CD4-positive, alpha-beta T cell (primary cell): Measurements from ENCODE around the gene TNNT2. TPM values are rescaled to one million over a fixed set of nuclear protein-coding genes. Genes with fewer than 3 reads are reported as not detected.

Experiments used
- ATAC-seq: fragments of 200-7000 bp; cut with Tn5 transposase; one replicate; pipeline ENCODE4 v1.10.0; 2022; ENCODE audit warnings: mild to moderate bottlenecking; ENCODE audit not compliant: poor library complexity
- CTCF ChIA-PET: fragments of 350-600 bp; sonication (Branson Sonifier 250); formaldehyde crosslinking; loops from one replicate; lab custom pipeline; 2021; ENCODE audit warnings: antibody characterized with exemption, inconsistent platforms; lab: Charles Lee
- POLR2A ChIA-PET: fragments of 350-600 bp; sonication (Branson Sonifier 250); formaldehyde crosslinking; loops from one replicate; lab custom pipeline; 2021; ENCODE audit warnings: antibody characterized with exemption, inconsistent platforms; lab: Charles Lee
- DNase-seq, 14 experiments: peaks; one replicate each; pipeline ENCODE4 v3.0.0-alpha.2; 2013 to 2020; ENCODE audit warnings: mixed read lengths in 2 of 14
- H3K27ac ChIP-seq, 2 donors: one replicate each; pipeline versions ENCODE4 v1.5.1 to v1.7.0; 2013; ENCODE audit warnings: low read length in 2 of 2, low read depth in 1 of 2, mild to moderate bottlenecking in 1 of 2
- H3K27me3 ChIP-seq, 2 experiments: 1 replicate in 1 of 2; 2 replicates in 1 of 2; pipeline versions ENCODE4 v1.6.1 to v1.7.0; 2013; ENCODE audit warnings: low read length in 2 of 2, control low read depth in 1 of 2, mild to moderate bottlenecking in 1 of 2, moderate library complexity in 1 of 2; ENCODE audit not compliant: insufficient read depth in 2 of 2, control insufficient read depth in 1 of 2
- H3K36me3 ChIP-seq: one replicate; pipeline ENCODE4 v1.6.1; 2013; ENCODE audit warnings: low read length, control low read depth; ENCODE audit not compliant: insufficient read depth
- H3K4me1 ChIP-seq: one replicate; pipeline ENCODE4 v1.6.1; 2013; ENCODE audit warnings: low read length, control low read depth; ENCODE audit not compliant: insufficient read depth
- H3K4me3 ChIP-seq: one replicate; pipeline ENCODE4 v1.5.1; 2013; ENCODE audit warnings: mild to moderate bottlenecking, low read length, moderate library complexity
- H3K9me3 ChIP-seq, 2 experiments: 1 replicate in 1 of 2; 2 replicates in 1 of 2; pipeline versions ENCODE4 v1.6.1 to v1.7.0; 2013; ENCODE audit warnings: low read length in 2 of 2, mild to moderate bottlenecking in 2 of 2, control low read depth in 1 of 2, moderate library complexity in 1 of 2; ENCODE audit not compliant: control insufficient read depth in 1 of 2, insufficient read depth in 1 of 2
- H3K27ac Mint-ChIP-seq: one replicate; pipeline ENCODE4 v1.8.0; 2020; ENCODE audit warnings: mixed read lengths
- H3K27me3 Mint-ChIP-seq: one replicate; pipeline ENCODE4 v1.8.0; 2021; ENCODE audit warnings: mixed read lengths
- H3K36me3 Mint-ChIP-seq: one replicate; pipeline ENCODE4 v1.8.0; 2021; ENCODE audit warnings: low read depth, mixed read lengths
- H3K4me1 Mint-ChIP-seq: one replicate; pipeline ENCODE4 v1.8.0; 2021; ENCODE audit warnings: low read depth, mixed read lengths
- H3K4me3 Mint-ChIP-seq: one replicate; pipeline ENCODE4 v1.8.0; 2020; ENCODE audit warnings: mild to moderate bottlenecking, mixed read lengths
- H3K9me3 Mint-ChIP-seq: one replicate; pipeline ENCODE4 v1.8.0; 2020; ENCODE audit warnings: mixed read lengths
- CTCF ChIP-seq: fragments of 200-600 bp; IDR thresholded peaks from one replicate; pipeline ENCODE4 v1.8.0; 2022; ENCODE audit warnings: antibody characterized with exemption, mild to moderate bottlenecking
- intact Hi-C, 2 experiments: fragments of 100-400 bp; cut with DNase I in 1 of 2; cut with micrococcal nuclease in 1 of 2; formaldehyde crosslinking; loops; one replicate each; pipeline versions ENCODE4 v1.15.1 to v1.9.0; 2023 to 2025; cut with DNase I, micrococcal nuclease
- total RNA-seq, 174 experiments: library from RNA in 2 of 174; stranded (reverse) in 2 of 174; gene quantifications; one replicate each; pipeline ENCODE4 v1.2.3 and lab custom pipeline; 2021 to 2026

The TNNT2 gene
- total RNA-seq, 2 experiments from 2014 or later = not detected

- Histone ChIP-seq H3K27me3 (peaks cover 2 to 5% of the 10 kb centered on the region in 2 experiments), H3K27ac (no peak overlapping the region), H3K9me3 (peaks cover 0 to 4% of the 10 kb centered on the region in 2 experiments), H3K4me1 (no peaks in the 10 kb centered on the region), H3K36me3 (no peaks in the 10 kb centered on the region), H3K4me3 (no peak overlapping the region)
- H3K9me3 Mint-ChIP-seq = no peaks in the 10 kb centered on the region
- TF ChIP-seq CTCF = no peak
- no peaks in the 10 kb centered on the region for H3K4me1 Mint-ChIP-seq
- H3K27me3 Mint-ChIP-seq = peaks cover 26% of the 10 kb centered on the region
- no peaks in the 10 kb centered on the region for H3K36me3 Mint-ChIP-seq
- intact Hi-C loops = no loop called here
- ChIA-PET POLR2A (no interaction called here), CTCF (no interaction called here)
- no peak overlapping the region for H3K27ac Mint-ChIP-seq
- ATAC-seq (no peak), DNase-seq (no peak)
- no peak overlapping the region for H3K4me3 Mint-ChIP-seq
These were observed 19.7 kb downstream of the TNNT2 start for GRCh38 chr1:201357636-201358348.

DNA sequence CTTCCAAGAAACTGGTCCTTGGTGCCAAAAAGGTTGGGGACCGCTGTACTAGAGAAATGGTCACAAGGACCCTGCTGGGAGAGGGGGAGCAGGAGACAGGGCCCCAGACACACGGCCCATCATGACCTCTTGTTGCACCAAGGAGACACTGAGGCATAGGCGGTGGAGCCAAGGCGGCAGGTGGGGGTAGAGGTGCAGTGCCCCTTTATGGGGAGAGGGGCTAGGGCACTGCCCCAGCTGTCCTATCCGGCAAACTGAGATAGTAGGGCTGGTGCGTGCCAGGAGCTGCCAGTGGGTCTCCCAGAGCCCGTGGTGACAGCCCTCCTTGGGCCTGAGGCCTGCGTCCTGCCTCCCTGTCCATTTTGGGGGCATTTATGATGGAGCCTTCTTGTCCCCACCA lies 20.3 kb downstream of the TNNT2 start:
- POLR2A ChIA-PET = no interaction called here
- ATAC-seq (no peak), DNase-seq (no peak)
- H3K4me1 Mint-ChIP-seq = no peaks in the 10 kb centered on the region
- no peaks in the 10 kb centered on the region for H3K9me3 Mint-ChIP-seq
- CTCF ChIA-PET = no interaction called here
- no peak overlapping the region for H3K27ac Mint-ChIP-seq
- TF ChIP-seq CTCF = no peak
- H3K4me1 ChIP-seq = no peaks in the 10 kb centered on the region
- no peak overlapping the region for H3K4me3 ChIP-seq
- peaks cover 2 to 6% of the 10 kb centered on the region in 2 experiments for H3K27me3 ChIP-seq
- H3K27me3 Mint-ChIP-seq = peaks cover 26% of the 10 kb centered on the region
- H3K36me3 Mint-ChIP-seq = no peaks in the 10 kb centered on the region
- no peaks in the 10 kb centered on the region for H3K36me3 ChIP-seq
- no peak overlapping the region for H3K4me3 Mint-ChIP-seq
- intact Hi-C loops = no loop called here
- H3K9me3 ChIP-seq = peaks cover 0 to 4% of the 10 kb centered on the region in 2 experiments
- no peak overlapping the region for H3K27ac ChIP-seq

GRCh38 chr1:201356701-201357100 lies 20.8 kb downstream of the TNNT2 start:
- H3K4me3 ChIP-seq = no peak overlapping the region
- Mint-ChIP-seq H3K27me3 (peaks cover 26% of the 10 kb centered on the region), H3K27ac (no peak overlapping the region), H3K4me3 (no peak overlapping the region), H3K9me3 (no peaks in the 10 kb centered on the region), H3K4me1 (no peaks in the 10 kb centered on the region), H3K36me3 (no peaks in the 10 kb centered on the region)
- DNase-seq (no peak), ATAC-seq (no peak)
- intact Hi-C loops = no loop called here
- POLR2A ChIA-PET = no interaction called here
- peaks cover 0 to 4% of the 10 kb centered on the region in 2 experiments for H3K9me3 ChIP-seq
- H3K27me3 ChIP-seq = peaks cover 2 to 6% of the 10 kb centered on the region in 2 experiments
- CTCF ChIA-PET = no interaction called here
- H3K4me1 ChIP-seq = no peaks in the 10 kb centered on the region
- no peak overlapping the region for H3K27ac ChIP-seq
- no peak for TF ChIP-seq CTCF
- no peaks in the 10 kb centered on the region for H3K36me3 ChIP-seq
